ENCODE data around the gene ALDOB. TPM values are rescaled to one million over a fixed set of nuclear protein-coding genes. Genes with fewer than 3 reads are reported as not detected.
A peak's percentile ranks its signal among the peaks of the same experiment; 100 is the strongest.

ALDOB gene
- total RNA-seq, 1 experiment from 2014 or later, result not detected

GRCh38 chr9:101476576-101477208 lies 41.1 kb upstream of the ALDOB start:
- Histone ChIP-seq H3K79me1 (ENCODE audit: insufficient read depth, low read depth, low read length, poor library complexity, severe bottlenecking) (no peaks in the 10 kb centered on the region), H4K91ac (ENCODE audit: insufficient read length, low read depth, low read length) (no peak overlapping the region), H3K79me2 (ENCODE audit: insufficient read depth, low read length) (no peaks in the 10 kb centered on the region), H2BK5ac (ENCODE audit: insufficient read length, low read length) (no peak overlapping the region), H3K9ac (ENCODE audit: extremely low read depth, insufficient read length, low read length) (no peak overlapping the region), H3K27me3 (ENCODE audit: insufficient read depth, low read length) (no peaks in the 10 kb centered on the region), H3K27ac (ENCODE audit: insufficient read length, low read depth, low read length) (no peak overlapping the region), H2BK15ac (ENCODE audit: low read depth, low read length) (no peak overlapping the region), H2BK120ac (ENCODE audit: low read depth, low read length, poor library complexity, severe bottlenecking) (no peak overlapping the region), H3K4me2 (ENCODE audit: insufficient read depth, insufficient read length, low read length) (no peak overlapping the region), H3K4ac (ENCODE audit: low read depth, low read length) (no peak overlapping the region), H3K56ac (ENCODE audit: insufficient read length, low read depth, low read length) (no peak overlapping the region), H4K8ac (replicated peaks; ENCODE audit: insufficient read length, low read depth, low read length) (no peak overlapping the region), H2AFZ (ENCODE audit: low read length) (no peak overlapping the region), H3K4me1 (ENCODE audit: insufficient read depth, low read length) (peaks cover 8% of the 10 kb centered on the region), H2BK20ac (ENCODE audit: low read depth, low read length, poor library complexity, severe bottlenecking) (no peak overlapping the region), H3K23me2 (ENCODE audit: insufficient read length, low read depth, low read length, poor library complexity, severe bottlenecking) (no peaks in the 10 kb centered on the region), H3K14ac (ENCODE audit: insufficient read depth, low read length) (no peak overlapping the region; the same call in 1 of the 2 replicates), H3T11ph (ENCODE audit: low read length) (no peak overlapping the region), H4K20me1 (ENCODE audit: control insufficient read depth, insufficient read depth, insufficient read length) (no peaks in the 10 kb centered on the region), H3K18ac (ENCODE audit: insufficient read length, low read depth, low read length) (no peak overlapping the region), H3K23ac (ENCODE audit: insufficient read length, low read depth, low read length) (no peak overlapping the region), H2AK5ac (ENCODE audit: insufficient read length, low read length) (no peak overlapping the region), H3K9me3 (ENCODE audit: control insufficient read depth, low read depth, low read length) (no peaks in the 10 kb centered on the region), H4K5ac (ENCODE audit: insufficient read length, low read depth, low read length) (no peak overlapping the region), H2BK12ac (ENCODE audit: insufficient read length, low read depth, low read length) (no peak overlapping the region)
- Mint-ChIP-seq H3K4me3 (no peak overlapping the region), H3K36me3 (ENCODE audit: insufficient read depth in 1 of 3, low read depth in 3 of 3) (peaks cover 17 to 31% (median 30%) of the 10 kb centered on the region in 3 experiments; a peak in 6 of 7 replicates), H3K27me3 (ENCODE audit: low read depth) (no peaks in the 10 kb centered on the region), H3K27ac (peak overlapping the region; percentile 5 to 37 (median 26); a peak in 2 of 7 replicates), H3K4me1 (peaks cover 24 to 31% of the 10 kb centered on the region in 2 experiments), H3K9me3 (no peaks in the 10 kb centered on the region)
- no CpG with 5 or more reads among the region's 13 CpGs for WGBS (ENCODE audit: extremely low coverage, insufficient read length, low lambda C conversion rate)
- no peak for TF ChIP-seq CTCF (conservative IDR thresholded peaks at IDR 0.05)
- DNase-seq, result no peak
